Limb (tissue), 2 donors: ENCODE data around the gene RIPK4.
A peak's percentile ranks its signal among the peaks of the same experiment; 100 is the strongest.
"Not testable (repeated sequence)": the region's sequence is repeated elsewhere in the genome, so short reads cannot be mapped to it uniquely, and the experiment has no call there.

Experiments used
- DNase-seq, 2 donors: peaks; one replicate each; pipeline ENCODE4 v3.0.0-alpha.2; 2016; ENCODE audit errors: extremely low spot score in 2 of 2

The RIPK4 gene

DNA sequence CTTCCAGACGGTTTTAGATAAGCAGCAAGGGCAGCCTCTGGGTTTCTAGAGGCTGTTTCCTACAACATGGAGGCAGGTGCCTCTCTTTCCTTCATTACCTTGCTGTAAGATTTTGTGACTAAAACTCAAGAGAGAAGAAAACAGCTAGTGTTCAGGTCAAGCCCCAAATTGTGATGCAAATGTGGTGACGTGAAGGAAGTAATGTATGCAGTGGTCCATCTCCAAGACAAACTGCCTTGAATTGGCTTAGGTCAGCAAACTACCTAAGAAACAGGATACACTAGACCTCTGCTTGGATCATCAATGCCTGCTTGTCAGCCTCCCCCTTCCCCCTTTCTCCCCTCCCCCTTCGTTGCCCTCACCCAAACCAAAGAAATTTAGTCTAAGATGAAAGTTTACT lies 28.9 kb upstream of the RIPK4 start:
- no peak for DNase-seq

DNA sequence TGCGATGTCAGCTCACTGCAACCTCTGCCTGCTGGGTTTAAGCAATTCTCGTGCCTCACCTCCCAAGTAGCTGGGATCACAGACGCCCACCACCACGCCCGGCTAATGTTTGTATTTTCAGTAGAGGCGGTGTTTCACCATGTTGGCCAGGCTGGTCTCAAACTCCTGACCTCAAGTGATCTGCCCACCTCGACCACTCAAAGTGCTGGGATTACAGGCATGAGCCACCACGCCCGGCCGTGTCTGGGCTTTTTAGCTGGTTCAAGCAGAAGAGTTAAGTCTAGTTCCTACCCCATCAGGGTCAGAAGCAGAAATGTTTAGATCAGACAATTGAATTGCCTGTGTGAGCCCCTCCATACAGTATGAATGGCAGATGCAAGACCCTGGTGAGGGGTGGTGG lies 27.7 kb upstream of the RIPK4 start:
- DNase-seq, result no peak

DNA sequence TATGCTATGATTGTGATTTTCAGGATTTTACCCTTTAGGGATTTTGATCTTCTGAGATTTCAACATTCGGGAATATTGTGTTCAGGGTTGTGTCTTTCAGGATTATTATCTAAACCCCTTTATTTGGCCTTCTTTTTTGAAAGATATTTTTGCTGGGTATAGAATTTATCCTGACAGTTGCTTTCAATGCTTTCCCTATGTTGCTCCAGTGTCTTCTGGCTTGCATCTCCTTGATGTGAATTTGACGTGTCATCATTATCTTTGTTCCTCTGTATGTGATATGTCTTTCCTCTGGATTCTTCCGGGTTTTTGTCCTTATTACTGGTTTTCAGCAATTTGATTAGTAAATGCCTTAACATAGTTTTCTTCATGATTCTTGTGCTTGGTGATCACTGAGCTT lies 25.9 kb upstream of the RIPK4 start:
- DNase-seq, result no peak

DNA sequence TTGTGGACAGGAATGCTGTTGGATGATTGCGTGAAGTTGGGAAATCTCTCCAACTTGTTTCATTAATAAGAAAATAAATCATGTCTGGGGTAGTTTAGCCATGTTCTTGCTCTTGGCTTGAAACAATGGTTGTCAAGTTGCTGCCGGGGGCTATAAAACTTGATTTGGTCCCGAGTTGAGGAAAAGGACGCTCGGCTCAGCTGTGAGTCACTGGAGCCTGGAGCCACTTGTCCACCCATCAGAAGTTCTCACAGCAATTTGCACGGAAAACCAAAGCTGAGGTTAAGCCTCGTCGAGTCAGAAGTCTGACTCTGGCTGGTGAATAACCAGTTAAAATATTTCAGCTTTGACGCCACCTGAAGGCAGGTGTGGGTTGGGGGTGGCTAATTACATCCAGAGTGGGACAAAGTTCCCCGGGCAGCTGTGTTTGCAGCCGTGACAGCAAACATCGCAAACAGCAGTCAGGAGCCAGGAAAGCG lies 19.7 kb upstream of the RIPK4 start:
- DNase-seq, result no peak

DNA sequence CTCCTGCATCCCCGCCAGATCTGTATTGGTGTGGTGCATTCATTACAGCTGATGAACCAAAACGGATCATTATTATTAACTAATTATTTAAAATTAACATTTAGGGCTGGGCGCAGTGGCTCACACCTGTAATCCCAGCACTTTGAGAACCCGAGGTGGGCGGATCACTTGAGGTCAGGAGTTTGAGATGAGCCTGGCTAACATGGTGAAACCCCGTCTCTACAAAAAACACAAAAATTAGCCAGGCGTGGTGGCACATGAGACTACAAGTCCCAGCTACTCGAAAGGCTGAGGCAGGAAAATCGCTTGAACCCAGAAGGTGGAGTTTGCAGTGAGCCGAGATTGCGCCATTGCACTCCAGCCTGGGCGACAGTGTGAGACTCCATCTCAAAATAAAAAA lies 18.4 kb upstream of the RIPK4 start:
- DNase-seq, result not testable (repeated sequence)

DNA sequence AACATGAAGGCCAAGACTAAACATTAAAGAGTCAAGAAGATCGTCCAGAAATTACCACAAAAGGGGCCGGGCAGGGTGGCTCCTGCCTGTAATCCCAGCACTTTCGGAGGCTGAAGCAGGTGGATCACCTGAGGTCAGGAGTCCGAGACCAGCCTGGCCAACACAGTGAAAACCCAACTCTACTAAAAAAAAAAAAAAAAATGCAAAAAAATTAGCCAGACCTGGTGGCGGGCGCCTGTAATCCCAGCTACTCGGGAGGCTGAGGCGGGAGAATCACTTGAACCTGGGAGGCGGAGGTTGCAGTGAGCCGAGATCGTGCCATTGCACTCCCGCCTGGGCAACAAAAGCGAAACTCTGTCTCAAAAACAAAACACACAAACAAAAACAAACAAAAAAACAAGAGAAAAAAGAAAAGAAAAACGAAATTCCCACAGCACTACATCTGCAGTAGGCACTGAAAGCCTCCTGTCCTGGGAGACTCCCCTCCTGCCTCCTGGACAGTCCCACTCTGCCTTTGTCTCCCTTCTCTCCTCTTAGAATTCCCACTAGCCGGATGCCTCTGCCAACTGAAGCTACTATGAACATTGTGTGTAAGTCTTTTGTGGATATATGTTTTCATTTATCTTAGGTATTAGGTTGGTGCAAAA lies 17.7 kb upstream of the RIPK4 start:
- no peak for DNase-seq

DNA sequence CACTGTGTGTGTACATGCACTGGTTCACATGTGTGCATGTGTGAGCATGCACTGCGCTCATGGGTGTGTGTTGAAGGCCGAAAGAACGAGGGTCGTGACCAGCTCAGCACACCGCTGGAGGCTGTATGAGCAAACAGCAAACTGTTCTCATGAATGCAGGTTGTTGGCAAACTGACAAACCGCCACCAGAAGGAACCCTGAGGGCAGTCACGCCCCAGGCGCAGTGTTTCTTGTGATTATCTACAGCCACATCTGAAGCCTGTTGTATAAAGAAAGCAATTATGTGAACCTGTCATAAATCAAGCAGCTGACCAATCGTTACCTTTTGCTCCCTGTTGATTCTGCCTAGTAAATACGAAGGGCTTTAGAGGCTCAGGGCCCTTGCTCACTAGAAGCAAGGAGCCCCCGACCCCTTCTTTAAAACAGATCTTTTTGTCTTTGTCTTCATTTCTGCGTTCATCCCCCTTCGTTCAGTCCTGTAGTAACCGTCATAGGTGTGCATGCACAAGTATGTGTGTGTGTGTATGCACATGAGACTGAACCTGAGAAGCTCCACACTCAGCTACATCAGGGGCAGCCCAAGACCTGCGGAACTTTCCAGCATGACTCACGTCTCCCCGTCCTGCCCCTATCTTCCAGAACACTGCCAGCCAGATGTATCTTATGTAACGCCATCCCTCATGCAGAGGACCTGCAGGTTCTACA lies 16.8 kb upstream of the RIPK4 start:
- no peak for DNase-seq

DNA sequence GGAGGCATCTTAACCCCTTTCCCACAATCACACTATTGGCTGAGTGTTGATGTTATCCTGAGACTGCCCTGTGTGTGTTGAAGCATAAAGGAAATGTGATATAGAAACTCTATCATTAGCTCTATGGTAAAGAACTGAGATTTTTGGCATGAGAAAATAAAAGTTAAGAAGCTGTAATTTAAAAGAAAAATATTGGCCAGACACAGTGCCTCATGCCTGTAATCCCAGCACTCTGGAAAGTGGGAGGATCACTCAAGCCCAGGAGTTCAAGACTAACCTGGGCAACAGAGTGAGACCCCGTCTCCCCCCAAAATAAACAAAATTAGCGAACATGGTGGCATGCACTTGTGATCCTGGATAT lies 14.2 kb upstream of the RIPK4 start:
- DNase-seq, result no peak

DNA sequence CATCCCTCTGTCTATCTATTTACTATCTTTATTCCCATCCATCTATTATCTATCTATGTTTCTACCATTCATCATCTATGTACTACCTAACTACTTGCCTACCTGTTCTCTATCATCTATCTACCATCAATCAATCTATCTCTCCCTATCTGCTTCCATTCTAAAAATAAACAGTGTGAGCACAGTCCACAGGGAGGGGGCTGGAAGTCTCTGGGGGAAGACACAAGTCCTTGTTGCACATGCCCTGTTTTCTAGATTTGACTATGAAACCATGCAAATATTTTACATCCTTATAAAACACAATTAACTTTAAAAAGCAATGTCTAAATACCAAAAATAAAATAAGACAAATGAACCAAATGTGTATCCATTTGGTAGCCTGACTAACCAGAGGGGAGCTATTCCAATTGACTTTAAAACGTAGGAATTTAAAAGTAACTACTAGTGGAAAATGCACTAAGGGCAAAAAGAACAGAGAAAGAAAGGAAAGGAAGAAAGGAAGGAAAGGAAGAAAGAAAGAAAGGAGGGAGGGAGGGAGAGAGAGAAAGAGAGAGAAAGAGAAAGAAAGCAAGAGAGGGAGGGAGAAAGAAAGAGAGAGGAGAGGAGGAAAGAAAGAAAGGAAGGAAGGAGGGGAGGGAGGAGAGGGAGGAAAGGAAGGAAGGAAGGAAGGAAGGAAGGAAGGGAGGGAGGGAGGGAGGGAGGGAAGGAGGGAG lies 13.6 kb upstream of the RIPK4 start:
- DNase-seq, result no peak

DNA sequence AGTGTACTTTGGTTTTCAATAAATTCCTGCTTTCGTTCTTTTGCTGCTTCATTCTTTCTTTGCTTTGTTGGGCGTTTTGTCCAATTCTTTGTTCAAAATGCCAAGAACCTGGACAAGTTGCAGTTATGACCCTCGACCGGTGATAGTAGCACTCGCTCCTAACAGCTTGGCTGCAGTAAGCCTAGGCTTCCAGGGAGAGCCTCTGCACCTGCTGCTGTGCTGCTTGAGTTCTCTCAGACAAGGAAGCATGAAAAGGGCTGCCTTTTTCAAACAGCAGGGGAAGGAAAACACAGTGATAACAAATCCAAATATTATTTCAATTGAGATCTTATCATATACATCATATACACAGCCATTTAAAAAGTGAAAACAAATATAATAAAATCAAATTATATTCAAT lies 12.8 kb upstream of the RIPK4 start:
- DNase-seq, result no peak

DNA sequence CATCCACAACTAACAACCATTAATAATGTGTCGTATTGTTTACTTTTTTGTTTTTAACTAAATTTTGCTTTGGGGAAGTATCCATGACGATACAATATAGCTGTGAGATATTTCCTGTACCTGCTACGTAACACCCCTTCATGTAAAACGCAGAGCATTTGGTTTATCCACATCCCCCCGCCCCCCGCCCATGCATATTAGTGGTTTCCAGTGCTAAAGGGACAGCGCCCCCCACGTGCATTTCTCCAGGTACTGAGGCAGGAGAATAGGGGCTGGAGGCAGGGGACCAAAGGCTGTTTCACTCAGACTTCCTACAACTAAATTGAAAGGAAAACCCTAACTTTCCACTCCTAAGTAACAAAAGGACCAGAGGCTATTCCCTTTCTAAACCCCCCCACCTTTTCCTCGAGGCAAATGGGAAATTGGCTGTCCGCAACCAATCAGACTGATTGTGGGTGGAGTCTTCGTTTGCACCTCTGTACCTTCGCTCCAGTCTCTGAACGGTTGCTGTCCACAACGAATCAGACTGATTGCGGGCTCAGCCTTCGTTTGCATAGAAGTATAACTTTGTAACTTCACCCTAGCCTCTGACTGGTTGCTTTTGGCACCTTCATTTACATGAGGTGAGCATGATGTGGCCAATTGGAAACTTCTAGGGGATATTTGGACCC lies 12.2 kb upstream of the RIPK4 start:
- no peak for DNase-seq

DNA sequence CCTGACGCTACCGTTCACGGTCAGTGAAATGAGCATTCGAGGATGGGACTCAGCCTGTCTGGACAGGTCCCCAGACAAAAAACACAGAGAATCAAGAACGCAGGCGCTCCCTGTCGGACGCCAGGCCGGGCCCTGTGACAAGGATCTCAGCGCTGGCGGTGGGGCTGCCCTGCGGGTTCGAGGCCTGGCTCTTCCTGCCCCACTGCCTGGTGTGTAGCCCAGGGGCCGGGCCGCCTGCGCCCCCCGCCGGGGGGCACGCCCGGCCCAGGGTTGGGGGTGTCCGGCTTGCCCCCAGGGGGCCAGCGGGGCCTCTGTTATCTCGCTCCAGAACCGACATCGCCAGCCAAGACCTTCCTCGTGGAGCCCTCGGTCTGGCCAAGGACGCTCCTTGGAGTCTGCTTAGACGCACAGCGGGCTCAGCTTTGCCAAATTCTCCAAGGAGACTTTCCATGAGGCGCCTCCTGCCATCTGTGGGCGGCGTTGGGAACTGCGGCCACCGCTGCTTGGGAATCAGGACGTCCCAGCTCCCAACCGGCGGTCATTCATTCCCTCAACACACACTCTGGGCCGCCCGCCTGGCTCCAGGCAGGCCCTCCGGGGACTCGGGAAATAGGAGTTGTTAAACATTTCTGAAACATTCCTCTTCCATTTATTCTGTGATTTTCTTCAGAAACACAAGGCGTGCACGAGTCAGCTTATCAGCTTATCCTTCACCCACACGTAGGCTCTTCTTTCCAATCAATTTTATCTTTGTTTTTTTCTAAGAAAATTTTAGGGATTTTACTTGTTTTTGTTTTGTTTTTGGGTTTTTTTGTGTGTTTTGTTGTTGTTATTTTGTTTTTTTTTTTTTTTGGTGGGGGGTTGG lies 11.3 kb upstream of the RIPK4 start:
- peak; percentile 85 to 90 for DNase-seq

DNA sequence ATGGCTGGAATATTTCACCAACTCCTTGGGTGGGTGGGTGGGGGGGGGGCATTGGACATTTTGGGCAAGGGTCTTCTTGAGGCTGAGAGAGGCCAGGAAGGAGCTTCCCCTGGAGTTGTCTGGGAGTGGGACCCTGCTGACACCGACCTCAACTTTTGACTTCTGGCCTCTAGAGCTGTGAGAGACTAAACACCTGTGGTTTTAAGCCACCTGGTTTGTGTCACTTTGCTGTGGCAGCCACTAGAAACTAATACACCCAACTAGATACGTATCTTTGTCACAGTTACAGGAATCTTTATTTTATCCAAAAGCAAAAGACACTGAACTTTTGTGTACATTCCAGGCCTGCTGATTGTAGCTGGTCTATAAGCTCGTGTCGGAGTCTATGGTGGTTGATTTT lies 9.9 kb upstream of the RIPK4 start:
- DNase-seq, result no peak

DNA sequence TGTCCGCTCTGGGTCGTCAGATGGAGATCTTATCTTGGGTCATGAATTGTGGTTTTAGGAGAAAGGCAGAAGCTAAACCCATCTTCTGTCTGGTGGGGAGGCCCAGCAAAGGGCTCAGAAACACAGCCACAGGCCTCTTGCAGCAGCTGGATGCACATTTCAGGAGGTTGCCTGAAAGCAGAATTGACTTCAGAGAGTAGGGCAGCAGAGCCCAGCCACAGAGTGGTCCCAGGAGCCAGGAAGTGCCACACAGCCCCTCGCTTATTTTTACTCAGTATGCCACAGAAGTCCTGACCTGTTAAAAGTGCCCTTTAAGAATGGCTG lies 8.3 kb upstream of the RIPK4 start:
- no peak for DNase-seq

DNA sequence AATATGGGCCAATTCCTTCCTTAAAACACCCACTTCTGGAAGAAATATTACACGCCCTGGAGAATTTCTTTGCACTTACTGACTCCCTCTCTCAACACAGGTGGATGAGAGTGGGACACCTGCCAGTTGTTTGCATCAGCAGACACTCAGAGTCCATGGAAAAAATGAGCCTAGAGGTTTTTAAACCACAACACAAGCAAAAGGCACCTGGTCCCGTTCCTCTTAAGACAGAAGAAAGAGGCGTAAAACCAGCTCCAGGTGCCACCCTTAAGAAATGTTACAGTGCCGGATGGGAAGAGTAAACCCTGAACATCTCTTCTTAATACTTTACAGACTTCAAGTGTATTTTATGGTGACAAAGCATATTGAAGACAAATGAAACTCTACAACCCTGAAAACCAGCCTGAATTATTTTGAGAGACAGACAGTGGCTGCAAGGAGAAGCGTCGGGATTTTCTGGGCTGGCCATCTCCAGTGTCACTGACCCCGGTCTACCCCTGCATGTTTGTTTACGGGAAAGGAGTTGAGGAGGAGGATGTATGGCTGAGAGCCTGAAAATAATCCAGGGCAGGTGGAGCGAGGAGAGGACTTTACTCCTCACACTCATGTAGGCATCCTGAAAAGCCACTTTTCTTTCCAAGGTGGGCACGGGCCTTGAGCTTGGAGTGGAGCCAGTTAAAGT lies 7.8 kb upstream of the RIPK4 start:
- DNase-seq, result no peak

DNA sequence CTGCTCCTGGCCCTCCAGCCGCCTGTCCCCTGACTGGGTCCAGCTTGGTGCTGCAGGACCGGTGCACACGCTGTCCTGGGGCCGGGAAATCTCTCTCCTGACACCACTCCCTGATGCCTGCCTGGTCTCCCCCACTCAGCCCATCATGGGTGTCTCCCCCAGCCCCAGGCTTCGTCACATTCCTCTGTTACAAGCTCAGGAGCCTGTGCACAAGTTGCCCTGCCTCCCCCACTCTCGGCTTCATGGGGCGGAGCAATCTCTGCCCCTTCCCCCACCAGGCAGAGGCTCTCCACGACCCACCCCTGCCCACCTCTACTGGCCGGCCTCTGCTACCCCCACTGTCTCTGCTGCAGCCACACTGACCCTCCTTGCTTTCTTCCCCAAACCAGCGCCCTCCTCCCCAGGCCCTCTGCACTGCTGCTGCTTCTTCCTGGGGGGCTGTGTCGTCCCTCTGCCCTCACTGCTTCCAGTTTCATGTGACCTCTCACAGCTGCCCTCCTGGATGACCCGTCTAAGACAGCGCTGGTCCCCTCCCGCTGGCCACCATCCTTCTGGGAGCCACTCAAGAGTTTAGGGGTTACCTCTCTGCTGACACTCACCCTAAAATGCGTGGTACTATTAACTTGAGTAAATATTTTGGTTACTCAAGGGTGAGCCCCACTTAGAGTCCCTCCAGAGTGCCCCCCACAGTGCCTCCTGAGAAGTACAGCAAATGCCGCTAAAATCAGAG lies 5.7 kb upstream of the RIPK4 start:
- no peak for DNase-seq

DNA sequence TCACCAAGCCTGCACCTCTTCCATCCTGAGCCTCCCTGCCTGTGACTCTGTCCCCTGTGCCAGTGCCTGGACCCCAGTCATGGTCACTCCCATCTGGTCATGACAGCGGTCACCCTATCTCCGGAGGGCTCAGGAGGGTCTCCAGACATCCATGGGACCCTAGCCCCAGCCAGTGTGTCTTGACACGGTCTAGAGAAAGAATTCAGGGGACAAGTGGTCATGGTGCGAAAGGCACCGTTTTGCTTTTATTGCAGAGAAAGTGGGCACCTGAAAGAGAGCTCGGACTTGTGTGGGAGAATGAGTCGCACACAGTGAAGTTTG lies 4.7 kb upstream of the RIPK4 start:
- no peak for DNase-seq

DNA sequence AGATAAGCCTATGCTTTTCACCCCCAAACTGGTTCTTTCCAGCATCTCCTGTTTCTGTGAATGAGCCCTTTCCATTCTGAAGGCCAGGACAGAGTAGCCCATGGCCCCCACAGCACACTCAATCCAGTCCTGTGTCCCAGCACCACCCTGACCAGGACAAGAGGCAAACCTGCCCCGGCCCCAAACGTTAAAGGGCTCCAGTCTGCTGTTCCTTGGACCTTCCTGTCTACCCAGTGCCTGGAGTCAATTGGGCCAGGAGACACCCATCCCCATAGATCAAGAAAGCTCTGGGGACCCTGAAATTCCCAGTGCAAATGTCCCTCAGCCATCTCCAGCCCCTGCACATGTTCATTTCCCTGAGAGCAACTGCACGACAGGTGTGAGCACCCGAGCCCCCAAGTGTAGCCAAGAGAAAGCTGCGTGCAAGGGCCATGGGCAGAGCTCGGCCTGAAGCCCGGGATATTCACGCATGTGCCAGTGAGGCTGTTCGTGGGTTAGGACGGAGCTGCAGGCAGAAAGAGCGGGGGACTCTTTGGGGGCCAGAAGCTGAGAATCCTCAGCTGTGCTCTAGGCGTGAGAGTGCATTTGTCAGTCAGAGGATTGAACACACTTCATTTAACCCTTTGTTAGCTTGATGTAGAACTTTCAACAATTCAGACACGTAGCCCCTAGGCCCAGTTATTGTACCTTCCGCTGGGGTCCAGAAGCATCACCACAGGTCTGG lies 4.2 kb upstream of the RIPK4 start:
- peak in 1 of 2 donors; percentile 22 for DNase-seq

DNA sequence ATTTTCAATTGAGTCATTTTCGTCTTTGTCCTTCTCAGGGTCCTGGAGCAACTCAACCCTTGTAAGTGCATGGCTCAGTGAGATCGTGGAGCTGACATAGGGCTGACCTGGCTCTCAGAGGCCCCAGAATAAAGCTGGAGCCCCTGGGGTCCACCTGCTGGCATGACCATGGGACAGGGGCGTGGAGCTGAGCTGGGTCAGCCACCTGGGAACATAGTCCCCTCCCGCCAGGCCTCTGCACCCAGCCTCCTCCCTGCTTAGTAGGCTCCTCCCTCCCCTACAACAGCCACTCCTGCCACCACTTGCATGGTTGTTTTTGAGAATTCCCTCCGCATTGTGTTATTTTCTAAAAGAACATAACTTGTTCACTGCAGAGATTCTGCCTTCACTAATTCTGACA lies 3.1 kb upstream of the RIPK4 start:
- DNase-seq, result no peak

DNA sequence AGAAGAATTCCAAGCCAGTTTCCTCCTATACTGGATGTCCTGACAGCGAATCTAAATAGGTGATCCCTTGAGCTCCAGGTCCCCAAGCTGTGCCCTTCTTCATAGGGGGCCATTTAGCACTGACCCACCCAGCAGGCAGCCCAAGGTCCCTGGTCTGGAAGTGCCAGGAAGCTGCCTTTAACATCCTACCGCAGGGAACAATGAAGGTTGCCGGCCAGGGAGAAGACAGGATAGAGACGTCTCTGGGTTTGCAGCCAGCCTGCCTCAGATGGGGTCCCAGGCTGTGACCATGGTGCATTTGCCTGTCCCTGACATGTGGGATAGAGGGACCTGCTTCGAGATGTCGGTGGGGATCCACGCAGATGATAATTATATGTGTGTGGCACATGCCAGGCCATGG lies 2.7 kb upstream of the RIPK4 start:
- DNase-seq, result no peak
